HepG2 (cell line): ENCODE data around the gene ZNRF3. TPM values are rescaled to one million over a fixed set of nuclear protein-coding genes. Genes with fewer than 3 reads are reported as not detected.

Experiments
- ARID2 ChIP-seq: sonication (generic); formaldehyde crosslinking; IDR thresholded peaks from 2 replicates; pipeline ENCODE4 v1.8.1; 2022; ENCODE audit warnings: mild to moderate bottlenecking, missing genetic modification reagents, borderline replicate concordance
- HDAC1 ChIP-seq: sonication (generic); formaldehyde crosslinking; IDR thresholded peaks from 2 replicates; pipeline ENCODE4 v1.5.1; 2020; ENCODE audit warnings: mild to moderate bottlenecking, missing genetic modification reagents
- HNF1A ChIP-seq, 2 experiments: sonication (generic) in 1 of 2; formaldehyde crosslinking in 1 of 2; IDR thresholded peaks; 2 replicates each; pipeline versions ENCODE4 v1.4.0 to v1.6.1; 2016 to 2020; ENCODE audit warnings: borderline replicate concordance in 1 of 2, low read depth in 1 of 2, mild to moderate bottlenecking in 1 of 2, missing genetic modification reagents in 1 of 2
- HNRNPK ChIP-seq: fragments of 200-400 bp; formaldehyde crosslinking; IDR thresholded peaks from 2 replicates; pipeline ENCODE4 v1.6.1; 2018; ENCODE audit warnings: low read length, low read depth, moderate library complexity, mild to moderate bottlenecking; ENCODE audit not compliant: poor library complexity, severe bottlenecking
- HOXD1 ChIP-seq: sonication (generic); formaldehyde crosslinking; IDR thresholded peaks from 2 replicates; pipeline ENCODE4 v1.5.0; 2020; ENCODE audit warnings: missing genetic modification reagents
- NFKBIZ ChIP-seq: IDR thresholded peaks from 2 replicates; pipeline ENCODE4 v1.6.1; 2018; ENCODE audit warnings: missing genetic modification reagents, missing compliant biosample characterization
- NR1H2 ChIP-seq: sonication (generic); formaldehyde crosslinking; IDR thresholded peaks from 2 replicates; pipeline ENCODE4 v1.8.1; 2022; ENCODE audit warnings: low read depth, missing genetic modification reagents, borderline replicate concordance
- PPARG ChIP-seq: conservative IDR thresholded peaks from 2 replicates; pipeline ENCODE4 v1.6.1; 2016; ENCODE audit warnings: missing biosample characterization, missing genetic modification reagents
- SAP130 ChIP-seq: IDR thresholded peaks from 2 replicates; pipeline ENCODE4 v1.6.1; 2016; ENCODE audit warnings: low read depth
- SKIL ChIP-seq: sonication (generic); formaldehyde crosslinking; IDR thresholded peaks from 2 replicates; pipeline ENCODE4 v1.8.0; 2022; ENCODE audit warnings: missing genetic modification reagents, mild to moderate bottlenecking, moderate library complexity, borderline replicate concordance
- SOX6 ChIP-seq, 2 experiments: fragments of 450-650 bp in 1 of 2; sonication (generic) in 1 of 2; formaldehyde crosslinking in 1 of 2; IDR thresholded peaks; 2 replicates each; pipeline versions ENCODE4 v1.4.0 to v1.6.1; 2017 to 2020; ENCODE audit warnings: antibody characterized with exemption in 1 of 2, mild to moderate bottlenecking in 1 of 2, missing genetic modification reagents in 1 of 2
- TCF12 ChIP-seq, 2 experiments: fragments of 450-650 bp in 1 of 2; sonication (generic) in 1 of 2; formaldehyde crosslinking in 1 of 2; IDR thresholded peaks; 2 replicates each; pipeline versions ENCODE4 v1.6.1 to v1.8.0; 2017 to 2022; ENCODE audit warnings: antibody characterized with exemption in 1 of 2, mild to moderate bottlenecking in 1 of 2, missing genetic modification reagents in 1 of 2, moderate library complexity in 1 of 2
- ZBTB20 ChIP-seq: sonication (generic); formaldehyde crosslinking; IDR thresholded peaks from 2 replicates; pipeline ENCODE4 v1.8.1; 2023; ENCODE audit warnings: missing genetic modification reagents, low read depth, mild to moderate bottlenecking, borderline replicate concordance
- ZNF674 ChIP-seq: sonication (generic); formaldehyde crosslinking; IDR thresholded peaks from 2 replicates; pipeline ENCODE4 v1.5.0; 2020; ENCODE audit warnings: low read depth, mild to moderate bottlenecking, missing genetic modification reagents
- ZNF737 ChIP-seq: sonication (generic); formaldehyde crosslinking; IDR thresholded peaks from 2 replicates; pipeline ENCODE4 v1.5.0; 2020; ENCODE audit warnings: missing genetic modification reagents, mild to moderate bottlenecking, borderline replicate concordance
- polyA plus RNA-seq, 8 experiments: library from polyadenylated mRNA; depleted of rRNA in 3 of 8; stranded (reverse) in 7 of 8; unstranded in 1 of 8; fragments of >200 nt; fragmentation: Illumina TruSeq in 4 of 8; extraction: Trizol in 4 of 8; gene quantifications; 2 replicates each; pipeline versions ENCODE4 v1.2.1 to v1.2.3, GENCODE V29; 2011 to 2016; ENCODE audit warnings: low read depth in 4 of 8, missing spikeins in 1 of 8, mixed read lengths in 1 of 8; ENCODE audit not compliant: insufficient read depth in 1 of 8
- total RNA-seq, 5 experiments: library from RNA; depleted of rRNA; stranded (reverse); fragments of >200 nt; fragmentation: Illumina TruSeq; extraction: Trizol; gene quantifications; 2 replicates each; pipeline ENCODE4 v1.2.3, GENCODE V29; 2016; ENCODE audit warnings: low read depth in 1 of 5
- TF ChIP-seq, protein P1 (sequence below): sonication (generic); formaldehyde crosslinking; IDR thresholded peaks from 2 replicates; pipeline ENCODE4 v1.4.0; 2020; ENCODE audit warnings: missing genetic modification reagents, mild to moderate bottlenecking, borderline replicate concordance
- TF ChIP-seq, protein P2 (sequence below): sonication (generic); formaldehyde crosslinking; IDR thresholded peaks from 2 replicates; pipeline ENCODE4 v1.5.0; 2020; ENCODE audit warnings: missing genetic modification reagents, mild to moderate bottlenecking, borderline replicate concordance

Gene ZNRF3
- total and polyA plus RNA-seq, 2 of the 13 experiments (the other 11 are each of a cell fraction or from before 2014, with no cell fraction given) = 20.3 to 36.7 TPM

DNA sequence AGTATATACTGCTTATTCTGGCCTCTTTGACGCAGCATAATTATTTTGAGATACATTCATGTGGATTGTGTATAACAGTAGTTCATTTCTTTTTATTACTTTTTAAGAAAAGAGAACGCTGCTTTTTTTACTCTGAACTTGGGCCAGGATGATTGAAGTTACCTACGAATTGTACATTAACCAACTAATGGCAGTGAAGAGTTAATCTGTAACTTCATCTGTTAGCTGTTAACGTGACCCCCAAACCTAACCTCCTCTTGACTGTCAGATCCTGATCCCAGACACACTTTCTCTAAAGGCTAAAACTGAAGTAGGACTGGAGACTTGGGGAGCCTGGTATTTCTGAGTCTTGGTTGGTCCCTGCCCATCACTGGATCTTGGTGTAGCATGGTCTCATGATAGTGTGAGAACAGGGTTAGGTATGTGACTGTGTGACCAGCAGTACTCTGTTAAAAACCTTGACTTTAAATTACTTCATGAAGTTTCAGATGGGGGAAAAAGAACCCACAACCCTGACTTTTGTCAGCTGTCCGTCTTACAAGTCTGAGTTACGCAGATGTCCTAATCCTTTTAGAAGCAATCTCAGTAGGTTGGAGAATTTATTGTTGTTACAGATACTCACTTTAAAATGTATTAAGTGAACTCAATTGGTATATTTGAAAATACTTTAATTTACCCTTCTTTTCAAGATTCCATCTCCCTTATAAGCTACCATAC is 138.9 kb downstream of the ZNRF3 start (continued):
- peak; percentile 96 for TF ChIP-seq HNF1A (IDR thresholded peaks at IDR 0.05; ENCODE audit: low read depth)
- peak; percentile 97 for TF ChIP-seq HNF1A (CRISPR knock-in tag; IDR thresholded peaks at IDR 0.05; ENCODE audit: borderline replicate concordance)
- no peak for TF ChIP-seq SOX6 (IDR thresholded peaks at IDR 0.05)
- peak; percentile 46; the same call in 1 of the 2 replicates for TF ChIP-seq SOX6 (CRISPR knock-in tag; IDR thresholded peaks at IDR 0.05)
- no peak for TF ChIP-seq HOXD1 (CRISPR knock-in tag)
- TF ChIP-seq, protein P1, sequence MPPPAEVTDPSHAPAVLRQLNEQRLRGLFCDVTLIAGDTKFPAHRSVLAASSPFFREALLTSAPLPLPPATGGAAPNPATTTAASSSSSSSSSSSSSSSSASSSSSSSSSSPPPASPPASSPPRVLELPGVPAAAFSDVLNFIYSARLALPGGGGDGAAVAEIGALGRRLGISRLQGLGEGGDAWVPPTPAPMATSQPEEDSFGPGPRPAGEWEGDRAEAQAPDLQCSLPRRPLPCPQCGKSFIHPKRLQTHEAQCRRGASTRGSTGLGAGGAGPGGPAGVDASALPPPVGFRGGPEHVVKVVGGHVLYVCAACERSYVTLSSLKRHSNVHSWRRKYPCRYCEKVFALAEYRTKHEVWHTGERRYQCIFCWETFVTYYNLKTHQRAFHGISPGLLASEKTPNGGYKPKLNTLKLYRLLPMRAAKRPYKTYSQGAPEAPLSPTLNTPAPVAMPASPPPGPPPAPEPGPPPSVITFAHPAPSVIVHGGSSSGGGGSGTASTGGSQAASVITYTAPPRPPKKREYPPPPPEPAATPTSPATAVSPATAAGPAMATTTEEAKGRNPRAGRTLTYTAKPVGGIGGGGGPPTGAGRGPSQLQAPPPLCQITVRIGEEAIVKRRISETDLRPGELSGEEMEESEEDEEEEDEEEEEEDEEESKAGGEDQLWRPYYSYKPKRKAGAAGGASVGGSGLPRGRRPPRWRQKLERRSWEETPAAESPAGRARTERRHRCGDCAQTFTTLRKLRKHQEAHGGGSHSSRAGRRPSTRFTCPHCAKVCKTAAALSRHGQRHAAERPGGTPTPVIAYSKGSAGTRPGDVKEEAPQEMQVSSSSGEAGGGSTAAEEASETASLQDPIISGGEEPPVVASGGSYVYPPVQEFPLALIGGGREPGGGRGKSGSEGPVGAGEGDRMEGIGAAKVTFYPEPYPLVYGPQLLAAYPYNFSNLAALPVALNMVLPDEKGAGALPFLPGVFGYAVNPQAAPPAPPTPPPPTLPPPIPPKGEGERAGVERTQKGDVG (CRISPR knock-in tag) = no peak
- TF ChIP-seq, protein P2, sequence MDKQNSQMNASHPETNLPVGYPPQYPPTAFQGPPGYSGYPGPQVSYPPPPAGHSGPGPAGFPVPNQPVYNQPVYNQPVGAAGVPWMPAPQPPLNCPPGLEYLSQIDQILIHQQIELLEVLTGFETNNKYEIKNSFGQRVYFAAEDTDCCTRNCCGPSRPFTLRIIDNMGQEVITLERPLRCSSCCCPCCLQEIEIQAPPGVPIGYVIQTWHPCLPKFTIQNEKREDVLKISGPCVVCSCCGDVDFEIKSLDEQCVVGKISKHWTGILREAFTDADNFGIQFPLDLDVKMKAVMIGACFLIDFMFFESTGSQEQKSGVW (CRISPR knock-in tag) = no peak
- TF ChIP-seq SKIL = no peak
- no peak for TF ChIP-seq HNRNPK
- no peak for TF ChIP-seq ZNF737 (CRISPR knock-in tag)
- peak; percentile 53 for TF ChIP-seq HDAC1
- 0 out of 2 replicates have a peak, but pooled peaks have one; percentile 23 for TF ChIP-seq PPARG
- no peak for TF ChIP-seq TCF12 (IDR thresholded peaks at IDR 0.05)
- no peak for TF ChIP-seq TCF12 (CRISPR knock-in tag; IDR thresholded peaks at IDR 0.05)
- TF ChIP-seq SAP130 = peak; percentile 80
- TF ChIP-seq ZNF674 = no peak
- no peak for TF ChIP-seq ZBTB20 (CRISPR knock-in tag)
- no peak for TF ChIP-seq ARID2 (CRISPR knock-in tag)
- TF ChIP-seq NFKBIZ (CRISPR knock-in tag) = no peak
- no peak for TF ChIP-seq NR1H2 (CRISPR knock-in tag)
